G401.6 (cell line): ENCODE results near the gene OR10D3.
"Not testable (repeated sequence)": the region's sequence is repeated elsewhere in the genome, so short reads cannot be mapped to it uniquely, and the experiment has no call there.

Source experiments
- FAIRE-seq: peaks from 2 replicates; lab custom pipeline; 2012; peaks lifted over from hg19 to GRCh38; lab: Jason Lieb, UNC

The OR10D3 gene, protein sequence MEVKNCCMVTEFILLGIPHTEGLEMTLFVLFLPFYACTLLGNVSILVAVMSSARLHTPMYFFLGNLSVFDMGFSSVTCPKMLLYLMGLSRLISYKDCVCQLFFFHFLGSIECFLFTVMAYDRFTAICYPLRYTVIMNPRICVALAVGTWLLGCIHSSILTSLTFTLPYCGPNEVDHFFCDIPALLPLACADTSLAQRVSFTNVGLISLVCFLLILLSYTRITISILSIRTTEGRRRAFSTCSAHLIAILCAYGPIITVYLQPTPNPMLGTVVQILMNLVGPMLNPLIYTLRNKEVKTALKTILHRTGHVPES

GRCh38 chr11:124183068-124183467, at the start of gene OR10D3:
Gene OR10D3 (plus strand): TSS chr11:124183345. CDS start chr11:124185270, 1,925 bp downstream.
- no peak for FAIRE-seq

DNA sequence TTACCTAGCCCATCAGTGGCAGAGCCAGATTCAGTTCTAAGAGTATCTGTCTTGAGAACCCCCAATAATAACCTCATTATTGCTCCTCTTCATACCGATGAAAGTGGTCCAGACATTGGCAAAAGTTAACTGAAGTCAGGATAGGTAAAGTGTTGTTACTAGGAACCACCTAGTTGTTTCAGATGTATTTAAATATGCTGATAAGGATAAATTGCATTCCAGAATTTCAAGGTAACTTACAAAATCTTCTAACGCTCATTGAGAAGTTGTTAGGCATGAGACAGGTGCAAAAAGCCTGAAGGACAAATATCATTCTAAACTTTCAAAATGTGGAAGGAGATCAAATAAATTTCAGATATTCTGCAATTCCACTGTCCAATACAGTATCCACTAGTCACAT, 40.1 kb upstream of the OR10D3 start:
- FAIRE-seq: no peak

DNA sequence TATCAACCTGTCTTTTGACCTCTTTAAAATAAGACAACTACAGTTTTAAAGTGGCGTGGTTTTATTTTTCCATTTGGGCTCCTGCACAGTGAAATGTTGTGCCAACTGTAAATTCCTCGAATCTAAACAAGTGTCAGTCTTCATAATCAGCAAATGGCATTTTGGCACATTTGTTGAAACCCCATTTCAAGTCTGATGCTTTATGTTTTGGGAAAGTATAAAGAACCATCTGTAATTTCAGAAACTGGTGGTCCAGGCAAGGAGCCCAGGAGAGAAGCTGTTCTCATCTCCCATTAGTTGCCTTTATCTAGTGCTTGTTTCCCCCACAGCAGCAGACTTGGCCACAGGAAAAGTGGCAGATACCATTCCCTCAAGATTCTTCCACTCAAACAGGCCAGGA, 35.2 kb upstream of the OR10D3 start:
- no peak for FAIRE-seq

DNA sequence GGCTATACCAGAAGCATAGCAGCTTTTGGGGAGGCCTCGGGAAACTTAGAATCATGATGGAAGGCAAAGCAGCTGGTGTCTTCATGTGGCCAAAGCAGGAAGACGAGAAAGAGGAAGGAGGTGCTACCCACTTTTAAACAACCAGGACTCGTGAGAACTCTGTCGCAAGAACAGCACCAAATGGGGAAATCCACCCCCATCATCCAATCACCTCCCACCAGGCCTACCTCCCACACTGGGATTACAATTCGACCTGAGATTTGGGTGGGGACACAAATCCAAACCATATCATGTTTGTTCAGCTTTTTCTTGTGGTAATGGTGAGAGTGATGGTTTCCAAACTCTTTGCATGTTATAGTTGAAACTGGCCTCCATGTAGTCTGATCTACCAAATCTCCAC, 32.5 kb upstream of the OR10D3 start:
- FAIRE-seq: no peak

DNA sequence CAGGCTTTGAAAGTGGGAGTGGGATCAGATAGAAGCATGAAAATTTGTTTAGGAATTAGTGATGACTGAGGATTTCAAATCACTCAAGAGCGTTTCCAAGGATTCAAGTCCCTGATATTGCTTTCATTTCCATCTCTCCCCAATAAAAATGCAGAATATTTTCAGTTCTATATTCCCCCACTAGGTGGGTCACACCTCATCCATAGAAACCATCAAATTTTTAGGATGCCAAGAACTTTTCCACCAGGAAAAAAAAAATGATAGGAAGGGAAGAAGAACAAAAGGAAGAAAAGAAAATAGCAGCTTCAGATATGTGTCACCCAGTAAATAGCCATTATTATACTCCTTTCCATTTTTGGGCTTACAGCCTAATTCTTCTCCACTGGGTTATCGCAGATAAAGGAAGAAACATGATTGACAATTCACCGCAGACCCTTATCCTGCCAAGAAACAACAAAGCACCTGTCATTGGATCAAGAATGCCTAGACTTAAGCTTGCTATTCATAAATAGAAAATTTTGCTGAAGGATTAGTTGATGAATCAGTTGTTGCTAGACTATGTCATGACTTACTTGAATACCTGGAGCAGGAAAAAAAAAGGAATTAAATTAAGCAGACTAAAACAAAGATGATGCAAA, 30.3 kb upstream of the OR10D3 start:
- FAIRE-seq: no peak

DNA sequence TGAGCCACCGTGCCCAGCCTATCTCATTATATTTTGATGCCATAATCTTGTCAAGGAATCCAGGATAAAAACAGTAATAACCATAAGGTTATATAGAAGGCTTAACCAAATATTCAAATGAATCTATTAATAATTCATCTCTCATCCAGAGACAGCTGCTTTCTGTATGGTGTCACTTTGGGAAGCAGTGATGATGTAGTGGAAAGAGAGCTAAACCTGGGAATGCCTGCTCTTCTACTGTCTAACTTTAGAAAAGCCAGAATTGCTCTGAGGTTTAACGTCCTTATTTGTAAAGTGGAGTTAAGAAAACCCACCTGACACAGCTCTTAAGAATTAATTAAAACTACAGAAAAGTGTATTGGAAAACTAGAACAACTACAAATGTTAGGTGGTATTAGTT, 29.3 kb upstream of the OR10D3 start:
- FAIRE-seq: no peak

DNA sequence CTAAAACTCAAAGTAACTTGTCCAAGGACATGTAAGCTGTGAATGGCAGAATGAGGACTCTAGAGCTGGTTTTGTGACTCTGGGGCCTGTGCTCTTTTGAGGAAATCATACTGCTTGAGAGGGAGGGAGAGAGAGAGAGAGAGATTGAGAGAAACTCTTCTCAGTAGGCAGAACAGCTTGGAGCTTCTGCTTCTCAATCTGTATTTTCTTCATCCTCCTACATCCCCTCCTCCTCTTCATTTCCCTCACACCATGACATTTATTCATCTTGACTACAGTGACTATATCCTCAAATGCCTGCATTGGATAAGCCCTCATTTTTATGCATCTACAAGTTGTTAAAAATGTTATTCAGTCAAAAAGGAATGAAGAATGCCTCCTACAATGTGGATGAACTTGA, 23.7 kb upstream of the OR10D3 start:
- no peak for FAIRE-seq

DNA sequence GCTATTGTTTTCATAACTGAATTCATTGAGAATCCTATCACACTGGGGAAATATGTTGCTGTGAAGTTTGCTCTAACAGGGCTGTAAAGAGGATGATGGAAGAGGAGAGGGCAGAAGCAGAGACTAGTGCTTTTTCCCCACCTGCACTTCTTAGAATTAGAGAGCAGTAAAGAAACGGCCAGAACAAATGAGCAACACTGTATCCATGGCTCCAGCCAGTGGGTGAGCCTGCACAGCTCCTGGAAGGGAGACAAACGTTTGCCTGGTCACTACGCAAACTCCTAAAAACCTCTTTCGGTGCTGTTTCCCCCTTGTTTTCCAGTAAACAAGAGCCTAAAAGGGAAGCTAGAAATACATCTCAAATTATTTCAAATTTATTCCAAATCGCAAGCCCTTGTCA, 22.2 kb upstream of the OR10D3 start:
- no peak for FAIRE-seq

GRCh38 chr11:124167826-124168231, 15.3 kb upstream of the OR10D3 start:
- FAIRE-seq: no peak

- no peak for FAIRE-seq
These were observed 14.3 kb upstream of the OR10D3 start for GRCh38 chr11:124168796-124169195.

GRCh38 chr11:124170315-124170714, 12.8 kb upstream of the OR10D3 start:
- not testable (repeated sequence) for FAIRE-seq

- no peak for FAIRE-seq
These were observed 12.2 kb upstream of the OR10D3 start for GRCh38 chr11:124170801-124171586.

- FAIRE-seq: no peak
These were observed 11.0 kb upstream of the OR10D3 start for GRCh38 chr11:124172101-124172500.

- FAIRE-seq: no peak
These were observed 10.5 kb upstream of the OR10D3 start for GRCh38 chr11:124172599-124172998.

- FAIRE-seq: no peak
These were observed 9.1 kb upstream of the OR10D3 start for GRCh38 chr11:124174001-124174583.

GRCh38 chr11:124176925-124177715, 6.0 kb upstream of the OR10D3 start:
- no peak for FAIRE-seq

- FAIRE-seq: no peak
These were observed 3.8 kb upstream of the OR10D3 start for GRCh38 chr11:124179310-124179709.

GRCh38 chr11:124190298-124191139, 7.4 kb downstream of the OR10D3 start:
- no peak for FAIRE-seq

- FAIRE-seq: no peak
These were observed 10.3 kb downstream of the OR10D3 start for GRCh38 chr11:124193221-124194010.
